SJCRH30 (cell line): Measurements from ENCODE around the gene MATN1. TPM values are rescaled to one million over a fixed set of nuclear protein-coding genes. Genes with fewer than 3 reads are reported as not detected.
A peak's percentile ranks its signal among the peaks of the same experiment; 100 is the strongest.

Experiments used
- DNase-seq, 2 experiments: peaks; one replicate each; pipeline ENCODE4 v3.0.0-alpha.2; 2015 to 2020
- H3K27ac ChIP-seq: fragments of 250-450 bp; sonication (Bioruptor Pico); 2 replicates; pipeline ENCODE4 v1.5.1; 2020; ENCODE audit warnings: mild to moderate bottlenecking, moderate library complexity
- H3K27me3 ChIP-seq: fragments of 250-450 bp; sonication (Bioruptor Pico); 2 replicates; pipeline ENCODE4 v1.5.1; 2020; ENCODE audit warnings: mild to moderate bottlenecking, moderate library complexity
- H3K36me3 ChIP-seq: fragments of 250-450 bp; sonication (Bioruptor Pico); 2 replicates; pipeline ENCODE4 v1.5.1; 2020; ENCODE audit warnings: mild to moderate bottlenecking, moderate library complexity
- H3K4me1 ChIP-seq: fragments of 250-450 bp; sonication (Bioruptor Pico); 2 replicates; pipeline ENCODE4 v1.5.1; 2020; ENCODE audit warnings: mild to moderate bottlenecking, moderate library complexity
- H3K4me3 ChIP-seq: fragments of 250-450 bp; sonication (Bioruptor Pico); 2 replicates; pipeline ENCODE4 v1.5.1; 2020; ENCODE audit warnings: mild to moderate bottlenecking, moderate library complexity
- H3K9me3 ChIP-seq: fragments of 250-450 bp; sonication (Bioruptor Pico); replicated peaks from 2 replicates; pipeline ENCODE4 v1.5.1; 2020; ENCODE audit warnings: mild to moderate bottlenecking, moderate library complexity
- total RNA-seq: library from RNA; depleted of rRNA; stranded (reverse); fragments of >200 nt; shearing (Covaris generic); gene quantifications from 2 replicates; pipeline ENCODE4 v1.2.3, GENCODE V29; 2014

Gene MATN1
- total RNA-seq, 1 experiment from 2014 or later: 0.47 TPM

DNA sequence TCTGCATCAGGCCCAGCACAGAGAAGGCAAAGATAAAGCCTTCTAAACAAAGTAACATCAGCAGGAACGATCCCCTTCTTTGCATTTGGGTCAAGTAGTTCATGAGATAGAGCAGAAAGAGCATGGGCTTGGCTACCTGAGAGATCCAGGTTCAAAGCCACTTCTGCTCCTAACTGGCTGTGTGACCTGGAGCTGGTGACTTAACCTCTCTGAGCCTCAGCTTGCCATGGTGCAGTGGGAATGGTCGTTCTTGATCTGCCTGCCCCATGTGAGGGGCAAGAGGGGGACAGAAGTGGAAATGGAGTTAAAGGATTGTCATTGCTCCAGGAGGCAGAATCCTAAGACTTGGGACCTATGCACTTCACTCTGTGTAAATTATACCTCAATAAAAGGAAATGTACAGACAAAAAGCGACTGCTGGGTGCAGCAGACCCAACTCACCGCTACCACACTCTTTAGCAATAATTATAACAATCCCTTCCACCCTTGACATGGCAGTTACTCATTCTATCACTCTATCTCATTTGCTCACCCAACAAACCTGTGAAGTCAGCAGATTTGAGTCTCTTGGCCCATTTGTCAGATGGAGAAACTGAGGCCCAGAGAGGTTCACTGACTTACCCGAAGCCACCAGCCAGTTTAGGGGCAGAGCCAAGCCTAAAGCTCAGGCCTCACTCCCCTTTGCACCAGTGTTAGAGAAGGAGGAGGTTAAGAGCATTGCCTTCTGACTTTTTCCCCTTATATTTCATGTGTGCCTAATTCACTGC lies 1.5 kb upstream of the MATN1 start:
- no peaks in the 10 kb centered on the region for H3K9me3 ChIP-seq
- no peak overlapping the region for H3K4me3 ChIP-seq
- DNase-seq: no peak
- H3K36me3 ChIP-seq: no peaks in the 10 kb centered on the region
- H3K27ac ChIP-seq: no peak overlapping the region
- peaks cover 27% of the 10 kb centered on the region for H3K4me1 ChIP-seq
- no peaks in the 10 kb centered on the region for H3K27me3 ChIP-seq

- H3K4me1 ChIP-seq: peaks cover 21% of the 10 kb centered on the region; the same call in 1 of the 2 replicates
- no peak overlapping the region for H3K4me3 ChIP-seq
- H3K27me3 ChIP-seq: no peaks in the 10 kb centered on the region
- H3K27ac ChIP-seq: no peak overlapping the region
- DNase-seq: no peak
- no peaks in the 10 kb centered on the region for H3K9me3 ChIP-seq
- H3K36me3 ChIP-seq: no peaks in the 10 kb centered on the region
Measured at GRCh38 chr1:30724175-30724574, 790 bp upstream of the MATN1 start.

DNA sequence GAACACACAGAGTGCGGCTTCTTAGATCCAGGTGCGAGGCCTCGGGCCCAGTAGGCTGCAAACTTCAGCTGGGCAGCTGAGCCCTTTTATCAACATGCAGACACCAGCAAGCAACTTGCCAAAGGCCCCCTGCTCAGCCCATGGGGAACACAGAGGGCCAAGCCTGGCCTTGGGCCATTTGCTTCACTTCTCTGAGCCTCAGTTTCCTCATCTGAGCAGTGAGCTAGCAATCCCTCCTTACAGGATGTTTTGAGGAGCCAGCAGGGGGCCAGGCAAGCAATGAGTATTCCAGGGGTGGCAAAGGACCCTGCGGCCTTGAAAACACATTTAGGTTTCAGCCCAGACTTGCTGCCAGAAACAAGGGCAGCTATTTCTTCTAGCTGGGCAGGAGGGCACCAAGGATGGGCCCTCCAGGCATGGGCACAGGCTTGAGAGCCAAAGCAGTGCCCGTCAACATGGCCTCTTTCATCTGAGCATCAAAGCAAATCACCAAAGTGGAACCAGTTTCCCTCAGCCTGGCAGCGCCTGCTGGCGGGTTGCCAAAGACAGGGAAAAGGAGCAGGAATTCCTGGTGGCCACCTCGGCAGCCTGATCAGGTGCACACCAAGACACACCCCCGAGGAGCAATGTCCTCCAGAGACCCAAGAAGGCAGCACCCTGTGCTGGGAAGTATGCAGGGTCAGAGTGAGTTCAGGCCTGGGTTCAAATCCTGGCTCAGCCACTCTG lies 1.4 kb downstream of the MATN1 start:
- Histone ChIP-seq H3K27me3 (no peaks in the 10 kb centered on the region), H3K27ac (no peak overlapping the region), H3K4me1 (peaks cover 8% of the 10 kb centered on the region; the same call in 1 of the 2 replicates), H3K9me3 (no peaks in the 10 kb centered on the region), H3K36me3 (no peaks in the 10 kb centered on the region), H3K4me3 (no peak overlapping the region)
- no peak for DNase-seq

GRCh38 chr1:30721341-30721793 lies 2.0 kb downstream of the MATN1 start:
- no peaks in the 10 kb centered on the region for H3K36me3 ChIP-seq

GRCh38 chr1:30720271-30721223 lies 2.8 kb downstream of the MATN1 start:
- DNase-seq: no peak
- H3K27ac ChIP-seq: no peak overlapping the region
- H3K9me3 ChIP-seq: peaks cover 1% of the 10 kb centered on the region; the same call in 1 of the 2 replicates
- H3K4me3 ChIP-seq: no peak overlapping the region
- H3K27me3 ChIP-seq: no peaks in the 10 kb centered on the region
- no peaks in the 10 kb centered on the region for H3K36me3 ChIP-seq
- H3K4me1 ChIP-seq: no peaks in the 10 kb centered on the region

More at GRCh38 chr1:30721341-30721793, 2.0 kb downstream of the MATN1 start:
- Histone ChIP-seq H3K4me1 (peaks cover 3% of the 10 kb centered on the region; the same call in 1 of the 2 replicates), H3K27me3 (no peaks in the 10 kb centered on the region), H3K27ac (no peak overlapping the region), H3K9me3 (no peaks in the 10 kb centered on the region), H3K4me3 (no peak overlapping the region)
- DNase-seq: no peak

- Histone ChIP-seq H3K4me3 (peak overlapping the region; percentile 62), H3K4me1 (no peaks in the 10 kb centered on the region), H3K27ac (peak overlapping the region; percentile 85; the same call in 1 of the 2 replicates), H3K27me3 (no peaks in the 10 kb centered on the region), H3K36me3 (no peaks in the 10 kb centered on the region), H3K9me3 (peaks cover 3% of the 10 kb centered on the region; the same call in 1 of the 2 replicates)
- DNase-seq: peak in 1 of 2 experiments; percentile 95
Measured at GRCh38 chr1:30719406-30720270, 3.7 kb downstream of the MATN1 start.

- H3K4me1 ChIP-seq: no peaks in the 10 kb centered on the region
- peak overlapping the region; percentile 62 for H3K4me3 ChIP-seq
- peaks cover 3% of the 10 kb centered on the region; the same call in 1 of the 2 replicates for H3K9me3 ChIP-seq
- no peaks in the 10 kb centered on the region for H3K36me3 ChIP-seq
- DNase-seq: peak; percentile 83 to 98
- no peaks in the 10 kb centered on the region for H3K27me3 ChIP-seq
- peak overlapping the region; percentile 85 for H3K27ac ChIP-seq
Measured at GRCh38 chr1:30718636-30719405, 4.6 kb downstream of the MATN1 start.

DNA sequence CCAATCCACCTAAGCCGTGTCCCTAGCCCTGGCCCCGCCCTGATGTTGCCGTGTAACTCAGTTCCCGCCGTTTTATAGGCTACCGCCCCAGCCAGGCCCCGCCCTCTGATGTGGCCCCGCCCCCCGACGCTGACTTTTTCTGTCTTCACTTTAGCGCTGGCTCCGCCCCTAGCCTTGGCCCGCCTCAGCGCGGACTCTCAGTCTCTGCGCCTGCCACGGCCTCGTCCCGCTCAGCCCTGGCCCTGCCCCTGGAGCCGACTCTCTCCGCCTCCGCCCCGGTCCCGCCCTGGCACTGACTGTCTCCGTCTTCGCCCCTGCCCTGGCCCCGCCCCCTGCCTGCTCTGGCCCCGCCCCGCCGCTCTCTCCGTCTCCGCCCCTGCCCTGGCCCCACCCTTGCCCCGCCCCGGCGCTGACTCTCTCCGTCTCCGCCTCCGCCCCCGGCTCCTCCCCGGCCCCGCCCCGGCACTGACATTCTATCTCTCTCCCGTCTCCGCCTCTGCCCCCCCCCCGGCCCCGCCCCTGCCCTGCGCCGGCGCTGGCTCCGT lies 5.2 kb downstream of the MATN1 start:
- peaks cover 3% of the 10 kb centered on the region; the same call in 1 of the 2 replicates for H3K9me3 ChIP-seq
- peaks cover 5% of the 10 kb centered on the region; the same call in 1 of the 2 replicates for H3K4me1 ChIP-seq
- DNase-seq: peak; percentile 100
- no peaks in the 10 kb centered on the region for H3K27me3 ChIP-seq
- H3K27ac ChIP-seq: peak overlapping the region; percentile 17; the same call in 1 of the 2 replicates
- peak overlapping the region; percentile 54 for H3K4me3 ChIP-seq
- no peaks in the 10 kb centered on the region for H3K36me3 ChIP-seq

GRCh38 chr1:30716646-30717045 lies 6.7 kb downstream of the MATN1 start:
- Histone ChIP-seq H3K4me3 (no peak overlapping the region), H3K27me3 (no peaks in the 10 kb centered on the region), H3K27ac (no peak overlapping the region), H3K4me1 (peaks cover 10% of the 10 kb centered on the region; the same call in 1 of the 2 replicates), H3K9me3 (peaks cover 3% of the 10 kb centered on the region; the same call in 1 of the 2 replicates), H3K36me3 (no peaks in the 10 kb centered on the region)
- no peak for DNase-seq

DNA sequence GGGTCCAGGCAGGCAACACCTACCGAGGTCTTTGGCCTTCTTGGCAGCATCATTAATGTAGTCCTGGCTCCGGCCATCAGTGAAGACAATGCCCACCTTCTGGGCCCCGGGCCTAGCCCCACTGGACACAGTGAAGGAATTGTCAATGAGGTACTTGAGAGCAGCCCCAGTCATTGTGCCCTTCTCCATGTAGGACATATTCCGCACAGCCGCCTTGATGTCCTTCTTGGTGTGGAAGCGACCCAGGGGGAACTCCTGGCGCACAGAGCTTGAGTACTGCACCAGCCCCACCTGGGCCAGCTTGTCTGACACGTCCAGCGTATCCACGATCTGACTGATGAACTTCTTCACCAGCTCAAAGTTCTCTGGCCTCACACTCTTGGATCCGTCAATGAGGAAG lies 7.5 kb downstream of the MATN1 start:
- no peaks in the 10 kb centered on the region for H3K36me3 ChIP-seq
- peaks cover 3% of the 10 kb centered on the region; the same call in 1 of the 2 replicates for H3K9me3 ChIP-seq
- peaks cover 10% of the 10 kb centered on the region; the same call in 1 of the 2 replicates for H3K4me1 ChIP-seq
- no peak overlapping the region for H3K27ac ChIP-seq
- DNase-seq: no peak
- H3K4me3 ChIP-seq: no peak overlapping the region
- H3K27me3 ChIP-seq: no peaks in the 10 kb centered on the region

DNA sequence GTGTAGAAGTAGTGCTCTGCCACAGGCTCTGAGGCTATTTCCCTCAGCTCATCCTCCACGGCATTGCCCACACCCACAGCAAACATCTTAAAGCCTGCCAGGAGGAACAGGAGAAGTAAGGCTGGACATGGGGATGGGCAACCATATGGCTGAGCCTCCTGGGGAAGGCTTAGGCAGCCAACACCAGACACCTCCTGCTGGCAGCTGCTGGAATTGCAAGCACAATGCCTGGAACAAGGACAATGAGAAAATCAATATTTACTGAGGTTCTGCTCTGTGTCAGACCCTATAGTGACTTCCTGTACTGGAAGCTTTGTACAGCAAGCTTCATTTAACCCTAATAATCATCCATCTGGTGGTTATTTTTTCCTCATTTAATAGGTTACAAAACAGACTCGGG lies 8.2 kb downstream of the MATN1 start:
- H3K9me3 ChIP-seq: peaks cover 3% of the 10 kb centered on the region; the same call in 1 of the 2 replicates
- H3K36me3 ChIP-seq: no peaks in the 10 kb centered on the region
- no peak overlapping the region for H3K4me3 ChIP-seq
- H3K27ac ChIP-seq: no peak overlapping the region
- DNase-seq: peak; percentile 47 to 63
- H3K4me1 ChIP-seq: peaks cover 10% of the 10 kb centered on the region; the same call in 1 of the 2 replicates
- no peaks in the 10 kb centered on the region for H3K27me3 ChIP-seq

GRCh38 chr1:30714536-30715090 lies 8.8 kb downstream of the MATN1 start:
- Histone ChIP-seq H3K9me3 (peaks cover 3% of the 10 kb centered on the region; the same call in 1 of the 2 replicates), H3K4me3 (no peak overlapping the region), H3K4me1 (peaks cover 10% of the 10 kb centered on the region; the same call in 1 of the 2 replicates), H3K27ac (no peak overlapping the region), H3K36me3 (no peaks in the 10 kb centered on the region), H3K27me3 (no peaks in the 10 kb centered on the region)
- no peak for DNase-seq
